Right lobe of liver (tissue), 4 donors: Measurements from ENCODE around the gene ERVW-1.

Source experiments
- POLR2A ChIP-seq: fragments of 450-650 bp; IDR thresholded peaks from one replicate; pipeline ENCODE4 v1.6.1; 2017; ENCODE audit warnings: antibody characterized with exemption, mild to moderate bottlenecking
- TF ChIP-seq, protein P1 (sequence below), 4 donors: fragments of 200-600 bp in 3 of 4; fragments of 450-650 bp in 1 of 4; IDR thresholded peaks; one replicate each; pipeline versions ENCODE4 v1.5.1 to v1.8.0; 2016 to 2022; ENCODE audit warnings: antibody characterized with exemption in 4 of 4, mild to moderate bottlenecking in 2 of 4
- donor health status: DM: no; HTN: no; CAD: no.
- donor health status: DM: no; HTN: no; CAD: no.
- donor health status: DM: no; HTN: yes; CAD: no.

DNA sequence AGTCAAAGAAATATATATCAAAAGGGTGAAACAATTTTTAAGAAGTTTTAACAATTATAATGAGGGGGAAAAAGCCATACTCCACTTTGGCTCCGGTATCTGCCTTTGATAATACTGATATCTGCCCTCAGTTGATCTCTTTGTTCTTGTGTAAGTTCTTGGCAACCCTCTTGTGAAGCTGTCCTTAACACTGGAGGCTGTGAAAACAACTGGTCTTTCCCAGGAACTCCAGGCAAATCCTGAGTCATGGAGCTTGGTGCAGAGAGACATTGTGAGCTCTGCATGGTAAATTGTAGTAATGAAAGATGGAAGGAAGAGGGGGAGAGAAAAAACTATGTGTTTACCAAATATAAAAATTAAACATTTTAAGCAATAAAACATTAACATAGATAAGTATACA, 11.9 kb upstream of the ERVW-1 start:
- TF ChIP-seq, protein P1, sequence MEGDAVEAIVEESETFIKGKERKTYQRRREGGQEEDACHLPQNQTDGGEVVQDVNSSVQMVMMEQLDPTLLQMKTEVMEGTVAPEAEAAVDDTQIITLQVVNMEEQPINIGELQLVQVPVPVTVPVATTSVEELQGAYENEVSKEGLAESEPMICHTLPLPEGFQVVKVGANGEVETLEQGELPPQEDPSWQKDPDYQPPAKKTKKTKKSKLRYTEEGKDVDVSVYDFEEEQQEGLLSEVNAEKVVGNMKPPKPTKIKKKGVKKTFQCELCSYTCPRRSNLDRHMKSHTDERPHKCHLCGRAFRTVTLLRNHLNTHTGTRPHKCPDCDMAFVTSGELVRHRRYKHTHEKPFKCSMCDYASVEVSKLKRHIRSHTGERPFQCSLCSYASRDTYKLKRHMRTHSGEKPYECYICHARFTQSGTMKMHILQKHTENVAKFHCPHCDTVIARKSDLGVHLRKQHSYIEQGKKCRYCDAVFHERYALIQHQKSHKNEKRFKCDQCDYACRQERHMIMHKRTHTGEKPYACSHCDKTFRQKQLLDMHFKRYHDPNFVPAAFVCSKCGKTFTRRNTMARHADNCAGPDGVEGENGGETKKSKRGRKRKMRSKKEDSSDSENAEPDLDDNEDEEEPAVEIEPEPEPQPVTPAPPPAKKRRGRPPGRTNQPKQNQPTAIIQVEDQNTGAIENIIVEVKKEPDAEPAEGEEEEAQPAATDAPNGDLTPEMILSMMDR (IDR thresholded peaks at IDR 0.05), result no peak
- TF ChIP-seq POLR2A, result no peak
